Vagina (tissue), 2 donors: ENCODE measurements around the gene CNTN1.

Source experiments
- POLR2A ChIP-seq, 2 donors: fragments of 450-650 bp; IDR thresholded peaks; one replicate each; pipeline ENCODE4 v1.6.1; 2017; ENCODE audit warnings: antibody characterized with exemption in 2 of 2, mild to moderate bottlenecking in 2 of 2, moderate library complexity in 2 of 2
- TF ChIP-seq, protein P1 (sequence below), 3 experiments: fragments of 450-650 bp in 2 of 3; fragments of 200-600 bp in 1 of 3; sonication (generic) in 1 of 3; IDR thresholded peaks; one replicate each; pipeline ENCODE4 v1.5.1; 2017 to 2019; ENCODE audit warnings: antibody characterized with exemption in 3 of 3, mild to moderate bottlenecking in 2 of 3, moderate library complexity in 2 of 3

DNA sequence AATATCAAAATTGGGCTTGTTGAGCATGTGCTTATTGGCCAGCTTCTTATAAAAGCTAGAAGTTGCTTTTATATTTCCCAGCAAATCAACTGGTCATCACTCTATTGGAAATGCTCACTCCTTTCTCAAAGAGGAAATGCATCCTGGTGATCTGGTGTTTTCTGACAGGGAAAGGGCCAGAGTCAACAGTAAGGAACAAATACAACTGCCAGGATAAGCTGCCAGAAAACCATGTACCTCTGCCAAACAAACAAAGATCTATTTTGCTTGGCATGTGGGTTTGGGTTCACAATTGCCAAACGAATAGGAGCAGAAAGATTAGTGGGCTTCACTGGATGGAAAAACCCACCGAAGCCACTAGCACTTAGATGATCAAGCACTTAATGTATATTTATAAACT, 369.0 kb downstream of the CNTN1 start:
- TF ChIP-seq, protein P1, sequence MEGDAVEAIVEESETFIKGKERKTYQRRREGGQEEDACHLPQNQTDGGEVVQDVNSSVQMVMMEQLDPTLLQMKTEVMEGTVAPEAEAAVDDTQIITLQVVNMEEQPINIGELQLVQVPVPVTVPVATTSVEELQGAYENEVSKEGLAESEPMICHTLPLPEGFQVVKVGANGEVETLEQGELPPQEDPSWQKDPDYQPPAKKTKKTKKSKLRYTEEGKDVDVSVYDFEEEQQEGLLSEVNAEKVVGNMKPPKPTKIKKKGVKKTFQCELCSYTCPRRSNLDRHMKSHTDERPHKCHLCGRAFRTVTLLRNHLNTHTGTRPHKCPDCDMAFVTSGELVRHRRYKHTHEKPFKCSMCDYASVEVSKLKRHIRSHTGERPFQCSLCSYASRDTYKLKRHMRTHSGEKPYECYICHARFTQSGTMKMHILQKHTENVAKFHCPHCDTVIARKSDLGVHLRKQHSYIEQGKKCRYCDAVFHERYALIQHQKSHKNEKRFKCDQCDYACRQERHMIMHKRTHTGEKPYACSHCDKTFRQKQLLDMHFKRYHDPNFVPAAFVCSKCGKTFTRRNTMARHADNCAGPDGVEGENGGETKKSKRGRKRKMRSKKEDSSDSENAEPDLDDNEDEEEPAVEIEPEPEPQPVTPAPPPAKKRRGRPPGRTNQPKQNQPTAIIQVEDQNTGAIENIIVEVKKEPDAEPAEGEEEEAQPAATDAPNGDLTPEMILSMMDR (IDR thresholded peaks at IDR 0.05): no peak
- TF ChIP-seq POLR2A (IDR thresholded peaks at IDR 0.05): no peak
